Caki2 (cell line): Measurements from ENCODE around the gene SMC4. TPM values are rescaled to one million over a fixed set of nuclear protein-coding genes. Genes with fewer than 3 reads are reported as not detected.
A peak's percentile ranks its signal among the peaks of the same experiment; 100 is the strongest.
"Not testable (repeated sequence)": the region's sequence is repeated elsewhere in the genome, so short reads cannot be mapped to it uniquely, and the experiment has no call there.

ENCODE experiments used
- DNase-seq: peaks from one replicate; pipeline ENCODE4 v3.0.0-alpha.2; 2015; ENCODE audit warnings: low read depth
- in situ Hi-C: cut with HindIII; loops from 2 replicates; pipeline ENCODE4 v1.10.0; 2016; ENCODE audit warnings: low sequenced_read_pairs, low pct_unique_long_range_greater_than_20kb, mixed read lengths
- total RNA-seq: library from RNA; depleted of rRNA; stranded (reverse); fragments of >200 nt; shearing (Covaris generic); gene quantifications from 2 replicates; pipeline ENCODE4 v1.2.3, GENCODE V29; 2014; ENCODE audit warnings: low replicate concordance; rRNA removed

The SMC4 gene
- total RNA-seq: 40.7 and 60.1 TPM in 2 replicates

- in situ Hi-C loops: no loop called here
Observed at GRCh38 chr3:160399125-160400029, at the start of gene SMC4, which contains the start of gene IFT80. Gene SMC4 (plus strand): TSS chr3:160399650. CDS start chr3:160400827, 1,177 bp downstream. Gene IFT80 (minus strand): TSS chr3:160399225. CDS start chr3:160384600, 14,625 bp downstream.

GRCh38 chr3:160355826-160356225 is 43.6 kb upstream of the SMC4 start:
- DNase-seq: no peak
- in situ Hi-C loops: no loop called here

More at GRCh38 chr3:160399125-160400029, at the start of gene SMC4, which contains the start of gene IFT80:
- DNase-seq: peak; percentile 100

GRCh38 chr3:160362896-160363295 is 36.6 kb upstream of the SMC4 start:
- DNase-seq, in situ Hi-C loops: not testable (repeated sequence)

- no peak for DNase-seq
Observed at GRCh38 chr3:160365869-160366522, 33.5 kb upstream of the SMC4 start.

GRCh38 chr3:160368804-160369203 is 30.6 kb upstream of the SMC4 start:
- in situ Hi-C loops: no loop called here

More at GRCh38 chr3:160365869-160366522, 33.5 kb upstream of the SMC4 start:
- in situ Hi-C loops: no loop called here

GRCh38 chr3:160369784-160370183 is 29.7 kb upstream of the SMC4 start:
- DNase-seq: no peak
- in situ Hi-C loops: no loop called here

More at GRCh38 chr3:160368804-160369203, 30.6 kb upstream of the SMC4 start:
- DNase-seq: no peak

GRCh38 chr3:160370987-160371857 is 28.2 kb upstream of the SMC4 start:
- DNase-seq: no peak
- in situ Hi-C loops: no loop called here

GRCh38 chr3:160372780-160373179 is 26.7 kb upstream of the SMC4 start:
- DNase-seq: no peak
- in situ Hi-C loops: no loop called here

- in situ Hi-C loops: no loop called here
- no peak for DNase-seq
Observed at GRCh38 chr3:160373655-160374054, 25.8 kb upstream of the SMC4 start.

- in situ Hi-C loops: no loop called here
- DNase-seq: no peak
Observed at GRCh38 chr3:160374472-160374871, 25.0 kb upstream of the SMC4 start.

GRCh38 chr3:160374925-160375324 is 24.5 kb upstream of the SMC4 start:
- no peak for DNase-seq
- in situ Hi-C loops: no loop called here

GRCh38 chr3:160376681-160377080 is 22.8 kb upstream of the SMC4 start:
- no peak for DNase-seq
- in situ Hi-C loops: no loop called here

- no peak for DNase-seq
- in situ Hi-C loops: no loop called here
Observed at GRCh38 chr3:160378331-160379109, 20.9 kb upstream of the SMC4 start.

GRCh38 chr3:160379628-160380214 is 19.7 kb upstream of the SMC4 start:
- in situ Hi-C loops: no loop called here

GRCh38 chr3:160381470-160381869 is 18.0 kb upstream of the SMC4 start:
- DNase-seq: no peak
- in situ Hi-C loops: no loop called here

More at GRCh38 chr3:160379628-160380214, 19.7 kb upstream of the SMC4 start:
- no peak for DNase-seq

GRCh38 chr3:160384639-160385318 is 14.7 kb upstream of the SMC4 start:
- no peak for DNase-seq
- in situ Hi-C loops: no loop called here
